SJSA1 (cell line): ENCODE results near the gene NTN4. TPM values are rescaled to one million over a fixed set of nuclear protein-coding genes. Genes with fewer than 3 reads are reported as not detected.
"Not testable (repeated sequence)": the region's sequence is repeated elsewhere in the genome, so short reads cannot be mapped to it uniquely, and the experiment has no call there.

ENCODE experiments used
- DNase-seq, 2 experiments: peaks; one replicate each; pipeline ENCODE4 v3.0.0-alpha.2; 2015 to 2020; ENCODE audit warnings: low spot score in 2 of 2, low read depth in 1 of 2
- H3K27ac ChIP-seq: fragments of 250-450 bp; sonication (Bioruptor Pico); 2 replicates; pipeline ENCODE4 v1.5.1; 2020; ENCODE audit warnings: mild to moderate bottlenecking, moderate library complexity
- H3K27me3 ChIP-seq: fragments of 250-450 bp; sonication (Bioruptor Pico); replicated peaks from 2 replicates; pipeline ENCODE4 v1.5.1; 2020; ENCODE audit warnings: mild to moderate bottlenecking, moderate library complexity
- H3K36me3 ChIP-seq: fragments of 250-450 bp; sonication (Bioruptor Pico); 2 replicates; pipeline ENCODE4 v1.5.1; 2020; ENCODE audit warnings: mild to moderate bottlenecking
- H3K4me1 ChIP-seq: fragments of 250-450 bp; sonication (Bioruptor Pico); replicated peaks from 2 replicates; pipeline ENCODE4 v1.6.1; 2021; ENCODE audit warnings: mild to moderate bottlenecking
- H3K4me3 ChIP-seq: fragments of 250-450 bp; sonication (Bioruptor Pico); 2 replicates; pipeline ENCODE4 v1.5.1; 2020; ENCODE audit warnings: mild to moderate bottlenecking
- H3K9me3 ChIP-seq: fragments of 250-450 bp; sonication (Bioruptor Pico); replicated peaks from 2 replicates; pipeline ENCODE4 v1.5.1; 2020; ENCODE audit warnings: mild to moderate bottlenecking
- total RNA-seq: library from RNA; depleted of rRNA; stranded (reverse); fragments of >200 nt; shearing (Covaris generic); gene quantifications from 2 replicates; pipeline ENCODE4 v1.2.3, GENCODE V29; 2014; rRNA removed

Gene NTN4
- total RNA-seq, 1 experiment from 2014 or later, result 59.5 TPM

DNA sequence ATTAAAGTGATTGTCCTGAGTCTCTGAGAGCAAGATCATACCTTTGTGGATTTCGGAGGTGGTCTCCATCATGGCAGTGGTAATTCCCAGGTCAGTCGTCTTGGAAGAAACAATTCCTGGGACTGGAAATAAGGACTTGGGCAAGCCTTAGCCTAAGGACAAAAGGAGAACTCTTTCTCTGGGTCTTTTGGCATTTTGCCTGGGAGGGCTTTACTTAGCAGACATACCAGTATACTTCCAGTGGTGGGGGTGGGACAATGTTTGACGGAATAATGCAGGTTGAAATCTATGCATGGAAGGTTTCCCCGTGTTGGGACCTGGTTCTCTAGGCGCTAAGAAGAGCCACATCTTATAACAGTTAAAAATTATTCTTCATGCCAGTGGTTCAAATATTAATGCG is 168.8 kb downstream of the NTN4 start:
- H3K27ac ChIP-seq, result no peak overlapping the region
- H3K4me1 ChIP-seq, result peaks cover 32% of the 10 kb centered on the region
- no peaks in the 10 kb centered on the region for H3K9me3 ChIP-seq
- DNase-seq, result no peak
- no peaks in the 10 kb centered on the region for H3K36me3 ChIP-seq
- no peak overlapping the region for H3K4me3 ChIP-seq
- no peaks in the 10 kb centered on the region for H3K27me3 ChIP-seq

DNA sequence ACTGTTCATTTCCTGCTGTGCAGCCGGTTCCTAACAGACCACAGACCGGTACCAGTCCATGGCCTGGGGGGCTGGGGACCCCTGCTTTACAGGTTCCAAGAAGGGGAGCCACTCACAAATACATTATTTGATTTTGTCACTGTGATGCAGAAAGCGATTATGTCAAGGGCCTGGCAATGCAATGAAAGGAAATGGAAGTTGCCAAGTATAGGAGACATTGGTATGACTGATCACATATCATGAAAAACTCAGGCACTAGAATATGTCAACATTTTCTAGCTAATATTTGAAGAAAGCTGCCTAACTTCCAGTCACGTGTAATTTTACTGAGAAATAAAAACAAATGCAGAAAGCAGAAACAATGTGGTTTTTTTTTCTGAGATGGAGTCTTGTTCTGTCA is 170.4 kb downstream of the NTN4 start:
- H3K4me3 ChIP-seq, result no peak overlapping the region
- no peak overlapping the region for H3K27ac ChIP-seq
- peaks cover 18% of the 10 kb centered on the region for H3K4me1 ChIP-seq
- no peak for DNase-seq
- no peaks in the 10 kb centered on the region for H3K27me3 ChIP-seq
- no peaks in the 10 kb centered on the region for H3K9me3 ChIP-seq
- no peaks in the 10 kb centered on the region for H3K36me3 ChIP-seq

DNA sequence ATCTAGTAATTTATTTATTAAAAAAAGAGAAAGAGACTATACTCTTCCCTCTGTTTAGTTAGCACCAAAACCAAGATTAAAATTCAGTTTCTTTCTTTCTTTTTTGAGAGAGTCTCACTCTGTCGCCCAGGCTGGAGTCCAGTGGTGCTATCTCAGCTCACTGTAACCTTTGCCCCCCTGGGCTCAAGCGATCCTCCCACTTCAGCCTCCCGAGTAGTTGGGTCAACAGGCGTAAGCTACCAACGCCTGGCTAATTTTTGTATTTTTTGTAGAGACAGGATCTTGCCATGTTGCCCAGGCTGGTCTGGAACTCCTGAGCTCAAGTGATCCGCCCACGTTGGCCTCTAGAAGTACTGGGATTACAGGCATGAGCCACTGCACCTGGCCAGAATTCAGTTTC is 174.1 kb downstream of the NTN4 start:
- H3K9me3 ChIP-seq, H3K4me1 ChIP-seq, H3K4me3 ChIP-seq, H3K27ac ChIP-seq, H3K27me3 ChIP-seq, H3K36me3 ChIP-seq, DNase-seq: not testable (repeated sequence)

DNA sequence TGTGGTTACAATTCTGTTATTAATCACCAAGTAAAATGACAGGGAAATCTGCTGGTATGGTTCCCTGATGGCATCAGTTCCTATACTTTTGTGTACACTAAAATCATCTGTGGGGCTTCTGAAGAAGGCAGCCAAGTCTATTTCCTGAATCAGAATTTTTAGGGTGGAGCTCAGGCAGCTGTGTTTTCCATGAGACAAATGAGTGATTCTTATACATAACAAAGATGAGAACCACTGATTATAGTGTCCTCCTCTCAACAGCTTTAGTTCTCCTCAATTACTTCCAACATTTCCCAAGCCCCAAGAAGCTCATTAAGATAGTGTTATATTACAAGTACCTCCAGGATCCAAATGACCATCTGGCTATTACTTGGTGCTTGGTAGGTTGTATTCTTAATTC is 174.8 kb downstream of the NTN4 start:
- H3K27me3 ChIP-seq, result no peaks in the 10 kb centered on the region
- no peaks in the 10 kb centered on the region for H3K9me3 ChIP-seq
- no peak overlapping the region for H3K4me3 ChIP-seq
- no peaks in the 10 kb centered on the region for H3K36me3 ChIP-seq
- H3K27ac ChIP-seq, result no peak overlapping the region
- DNase-seq, result no peak
- no peaks in the 10 kb centered on the region; the same call in 1 of the 2 replicates for H3K4me1 ChIP-seq

DNA sequence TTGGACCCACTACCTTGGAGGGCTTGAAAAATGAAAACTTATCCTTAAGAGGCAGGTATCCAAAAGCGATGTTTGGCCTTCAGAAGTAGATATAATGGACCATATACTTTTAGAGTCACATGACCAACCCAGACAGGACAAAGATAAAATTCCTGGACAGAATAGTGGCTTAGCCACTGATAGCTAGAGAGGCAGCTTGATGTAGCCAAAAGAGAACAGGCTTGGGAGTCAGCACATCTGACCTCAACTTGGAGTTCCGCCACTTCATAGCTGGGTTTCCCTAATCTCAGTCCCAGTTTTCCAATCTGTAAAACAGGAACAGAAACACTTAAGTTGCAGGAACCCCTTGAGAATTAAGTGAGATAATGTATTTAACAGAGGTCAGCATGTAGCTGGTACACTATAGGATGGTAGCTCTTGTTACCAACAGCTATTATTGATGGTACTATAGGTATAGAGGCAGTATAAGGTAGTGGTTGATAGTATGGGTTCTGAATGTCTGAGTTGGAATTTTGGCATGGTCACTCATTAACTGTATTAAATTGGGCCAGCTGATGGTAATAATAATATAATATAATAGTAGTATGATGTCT is 176.1 kb downstream of the NTN4 start:
- Histone ChIP-seq H3K4me1 (peaks cover 3% of the 10 kb centered on the region), H3K9me3 (no peaks in the 10 kb centered on the region), H3K36me3 (no peaks in the 10 kb centered on the region), H3K27ac (no peak overlapping the region), H3K4me3 (no peak overlapping the region), H3K27me3 (no peaks in the 10 kb centered on the region)
- no peak for DNase-seq

DNA sequence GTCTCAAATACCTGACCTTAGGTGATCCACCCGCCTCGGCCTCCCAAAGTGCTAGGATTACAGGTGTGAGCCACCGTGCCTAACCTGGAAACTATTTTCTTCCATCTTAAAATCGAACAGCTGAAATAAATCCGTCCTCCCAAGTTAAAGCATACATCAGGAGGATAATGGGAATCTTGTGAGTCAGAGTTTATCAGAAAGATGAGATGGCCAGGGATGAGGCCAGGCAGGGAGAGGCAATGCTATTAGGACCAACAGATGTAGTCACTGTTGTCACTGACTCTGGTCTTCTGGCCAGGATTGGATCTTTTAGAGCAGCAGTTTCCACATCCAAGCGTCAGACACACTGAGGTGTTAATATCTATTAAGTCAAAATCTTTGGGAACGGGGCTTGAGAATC is 177.5 kb downstream of the NTN4 start:
- H3K4me3 ChIP-seq, result no peak overlapping the region
- no peaks in the 10 kb centered on the region for H3K27me3 ChIP-seq
- H3K27ac ChIP-seq, result no peak overlapping the region
- no peak for DNase-seq
- no peaks in the 10 kb centered on the region for H3K36me3 ChIP-seq
- no peaks in the 10 kb centered on the region for H3K9me3 ChIP-seq
- H3K4me1 ChIP-seq, result peaks cover 14% of the 10 kb centered on the region

DNA sequence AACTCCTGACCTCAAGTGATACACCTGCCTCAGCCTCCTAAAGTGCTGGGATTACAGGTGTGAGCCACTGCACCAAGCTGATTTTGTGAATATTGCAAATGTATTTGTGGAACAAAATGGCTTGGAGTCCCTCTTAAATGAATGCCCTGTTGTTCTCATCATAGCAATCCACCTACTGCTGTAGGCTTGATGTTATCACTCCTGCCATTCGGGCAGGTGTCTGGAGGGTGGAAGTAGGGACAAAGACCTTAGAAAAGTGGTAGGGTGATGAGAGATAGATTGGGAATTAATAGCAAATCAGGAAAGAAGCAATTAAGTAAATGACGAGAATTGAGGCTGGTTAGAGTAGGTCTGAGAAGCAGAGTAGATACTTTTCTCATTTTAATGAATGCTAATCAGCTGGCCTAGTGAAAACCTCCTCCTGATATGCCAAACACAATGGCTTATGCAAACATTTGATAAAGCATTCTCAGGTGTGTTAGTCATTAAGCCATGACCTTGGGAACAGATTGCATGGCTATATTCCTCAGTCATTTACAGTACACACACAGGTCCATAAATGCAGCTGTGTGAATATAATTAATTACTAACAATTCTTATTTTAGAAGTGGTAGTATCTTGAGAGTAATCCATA is 178.8 kb downstream of the NTN4 start:
- Histone ChIP-seq H3K4me3 (no peak overlapping the region), H3K27ac (no peak overlapping the region), H3K27me3 (no peaks in the 10 kb centered on the region), H3K4me1 (peaks cover 14% of the 10 kb centered on the region), H3K9me3 (no peaks in the 10 kb centered on the region), H3K36me3 (no peaks in the 10 kb centered on the region)
- no peak for DNase-seq

DNA sequence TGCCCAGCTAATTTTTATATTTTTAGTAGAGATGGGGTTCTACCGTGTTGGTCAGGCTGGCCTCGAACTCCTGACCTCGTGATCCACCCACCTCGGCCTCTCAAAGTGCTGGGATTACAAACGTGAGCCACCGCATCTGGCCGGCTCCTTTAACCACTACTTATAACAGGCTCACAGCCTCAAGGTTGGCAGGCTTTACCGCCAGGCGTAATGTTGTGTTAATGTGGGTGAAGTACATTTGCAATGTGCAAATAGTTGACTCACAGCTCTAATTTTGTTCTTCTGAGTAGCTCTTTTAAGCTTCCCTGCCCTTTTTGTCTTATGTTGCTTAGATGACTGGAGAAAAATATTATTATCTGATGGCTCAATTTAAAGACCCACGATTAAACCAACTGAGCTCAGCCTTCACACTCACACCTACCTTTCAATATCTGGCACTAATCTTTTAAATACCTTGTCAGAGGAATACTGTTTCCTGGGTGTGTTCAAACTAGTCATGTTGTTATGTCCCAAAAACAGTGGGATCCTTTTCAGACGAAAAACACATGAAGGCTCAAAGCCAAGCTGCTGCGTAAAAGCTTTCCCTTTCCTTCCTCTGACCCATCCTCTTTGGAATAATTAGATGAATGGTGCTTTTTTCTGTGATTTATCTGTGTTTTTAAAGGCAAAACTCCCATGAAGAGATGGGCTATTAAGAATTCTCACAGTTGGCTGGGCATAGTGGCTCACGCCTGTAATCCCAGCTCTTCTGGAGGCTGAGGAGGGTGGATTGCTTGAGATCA is 182.1 kb downstream of the NTN4 start:
- Histone ChIP-seq H3K36me3 (no peaks in the 10 kb centered on the region), H3K9me3 (no peaks in the 10 kb centered on the region), H3K4me1 (peaks cover 38% of the 10 kb centered on the region), H3K27ac (no peak overlapping the region), H3K27me3 (no peaks in the 10 kb centered on the region), H3K4me3 (no peak overlapping the region)
- DNase-seq, result peak; percentile 33 to 54

Other genes starting within 250 kb of the NTN4 start
- 0.44 and 1.6 TPM in 2 replicates for gene USP44, start 239.3 kb downstream of the NTN4 start, total RNA-seq
- 25.9 and 32.0 TPM in 2 replicates for gene SNRPF, start 68.2 kb upstream of the NTN4 start, total RNA-seq
- gene CCDC38, start 151.8 kb upstream of the NTN4 start, total RNA-seq, result 0.39 TPM in 1 of 2 replicates, not detected in the other
- 0.41 and 1.7 TPM in 2 replicates for gene AMDHD1, start 152.6 kb upstream of the NTN4 start, total RNA-seq
- gene HAL, start 205.6 kb upstream of the NTN4 start, total RNA-seq, result 0.18 and 0.34 TPM in 2 replicates
- 537 and 538 TPM in 2 replicates for gene LTA4H, start 244.8 kb upstream of the NTN4 start, total RNA-seq